CD4-positive, alpha-beta T cell (primary cell): ENCODE measurements around the gene ANKRD36B. TPM values are rescaled to one million over a fixed set of nuclear protein-coding genes. Genes with fewer than 3 reads are reported as not detected.
A peak's percentile ranks its signal among the peaks of the same experiment; 100 is the strongest.
"Not testable (repeated sequence)": the region's sequence is repeated elsewhere in the genome, so short reads cannot be mapped to it uniquely, and the experiment has no call there.

Source experiments
- ATAC-seq: fragments of 200-7000 bp; cut with Tn5 transposase; one replicate; pipeline ENCODE4 v1.10.0; 2022; ENCODE audit warnings: mild to moderate bottlenecking; ENCODE audit not compliant: poor library complexity
- CTCF ChIA-PET: fragments of 350-600 bp; sonication (Branson Sonifier 250); formaldehyde crosslinking; loops from one replicate; lab custom pipeline; 2021; ENCODE audit warnings: antibody characterized with exemption, inconsistent platforms; lab: Charles Lee
- POLR2A ChIA-PET: fragments of 350-600 bp; sonication (Branson Sonifier 250); formaldehyde crosslinking; loops from one replicate; lab custom pipeline; 2021; ENCODE audit warnings: antibody characterized with exemption, inconsistent platforms; lab: Charles Lee
- DNase-seq, 14 experiments: peaks; one replicate each; pipeline ENCODE4 v3.0.0-alpha.2; 2013 to 2020; ENCODE audit warnings: mixed read lengths in 2 of 14
- H3K27ac ChIP-seq, 2 donors: one replicate each; pipeline versions ENCODE4 v1.5.1 to v1.7.0; 2013; ENCODE audit warnings: low read length in 2 of 2, low read depth in 1 of 2, mild to moderate bottlenecking in 1 of 2
- H3K27me3 ChIP-seq, 2 experiments: 1 replicate in 1 of 2; 2 replicates in 1 of 2; pipeline versions ENCODE4 v1.6.1 to v1.7.0; 2013; ENCODE audit warnings: low read length in 2 of 2, control low read depth in 1 of 2, mild to moderate bottlenecking in 1 of 2, moderate library complexity in 1 of 2; ENCODE audit not compliant: insufficient read depth in 2 of 2, control insufficient read depth in 1 of 2
- H3K36me3 ChIP-seq: one replicate; pipeline ENCODE4 v1.6.1; 2013; ENCODE audit warnings: low read length, control low read depth; ENCODE audit not compliant: insufficient read depth
- H3K4me1 ChIP-seq: one replicate; pipeline ENCODE4 v1.6.1; 2013; ENCODE audit warnings: low read length, control low read depth; ENCODE audit not compliant: insufficient read depth
- H3K4me3 ChIP-seq: one replicate; pipeline ENCODE4 v1.5.1; 2013; ENCODE audit warnings: mild to moderate bottlenecking, low read length, moderate library complexity
- H3K9me3 ChIP-seq, 2 experiments: 1 replicate in 1 of 2; 2 replicates in 1 of 2; pipeline versions ENCODE4 v1.6.1 to v1.7.0; 2013; ENCODE audit warnings: low read length in 2 of 2, mild to moderate bottlenecking in 2 of 2, control low read depth in 1 of 2, moderate library complexity in 1 of 2; ENCODE audit not compliant: control insufficient read depth in 1 of 2, insufficient read depth in 1 of 2
- H3K27ac Mint-ChIP-seq: one replicate; pipeline ENCODE4 v1.8.0; 2020; ENCODE audit warnings: mixed read lengths
- H3K27me3 Mint-ChIP-seq: one replicate; pipeline ENCODE4 v1.8.0; 2021; ENCODE audit warnings: mixed read lengths
- H3K36me3 Mint-ChIP-seq: one replicate; pipeline ENCODE4 v1.8.0; 2021; ENCODE audit warnings: low read depth, mixed read lengths
- H3K4me1 Mint-ChIP-seq: one replicate; pipeline ENCODE4 v1.8.0; 2021; ENCODE audit warnings: low read depth, mixed read lengths
- H3K4me3 Mint-ChIP-seq: one replicate; pipeline ENCODE4 v1.8.0; 2020; ENCODE audit warnings: mild to moderate bottlenecking, mixed read lengths
- H3K9me3 Mint-ChIP-seq: one replicate; pipeline ENCODE4 v1.8.0; 2020; ENCODE audit warnings: mixed read lengths
- intact Hi-C, 2 experiments: fragments of 100-400 bp; cut with DNase I in 1 of 2; cut with micrococcal nuclease in 1 of 2; formaldehyde crosslinking; loops; one replicate each; pipeline versions ENCODE4 v1.15.1 to v1.9.0; 2023 to 2025; cut with DNase I, micrococcal nuclease
- polyA plus RNA-seq, 2 donors: library from polyadenylated mRNA; unstranded; fragments of 120-200 nt; gene quantifications; one replicate each; pipeline ENCODE4 v1.2.1, GENCODE V29; 2013
- total RNA-seq, 174 experiments: library from RNA in 2 of 174; stranded (reverse) in 2 of 174; gene quantifications; one replicate each; pipeline ENCODE4 v1.2.3 and lab custom pipeline; 2021 to 2026

Gene ANKRD36B
- total RNA-seq (10 to 100 TPM; 48.5 to 60.0 TPM), total RNA-seq (lab: John Stamatoyannopoulos, UW) (10.9 to 97.5 (median 32.2) reads per million in 172 experiments)
- 29.8 TPM for polyA plus RNA-seq (2013, experiment 1 of 2)
- 43.1 TPM for polyA plus RNA-seq (2013, experiment 2 of 2)

DNA sequence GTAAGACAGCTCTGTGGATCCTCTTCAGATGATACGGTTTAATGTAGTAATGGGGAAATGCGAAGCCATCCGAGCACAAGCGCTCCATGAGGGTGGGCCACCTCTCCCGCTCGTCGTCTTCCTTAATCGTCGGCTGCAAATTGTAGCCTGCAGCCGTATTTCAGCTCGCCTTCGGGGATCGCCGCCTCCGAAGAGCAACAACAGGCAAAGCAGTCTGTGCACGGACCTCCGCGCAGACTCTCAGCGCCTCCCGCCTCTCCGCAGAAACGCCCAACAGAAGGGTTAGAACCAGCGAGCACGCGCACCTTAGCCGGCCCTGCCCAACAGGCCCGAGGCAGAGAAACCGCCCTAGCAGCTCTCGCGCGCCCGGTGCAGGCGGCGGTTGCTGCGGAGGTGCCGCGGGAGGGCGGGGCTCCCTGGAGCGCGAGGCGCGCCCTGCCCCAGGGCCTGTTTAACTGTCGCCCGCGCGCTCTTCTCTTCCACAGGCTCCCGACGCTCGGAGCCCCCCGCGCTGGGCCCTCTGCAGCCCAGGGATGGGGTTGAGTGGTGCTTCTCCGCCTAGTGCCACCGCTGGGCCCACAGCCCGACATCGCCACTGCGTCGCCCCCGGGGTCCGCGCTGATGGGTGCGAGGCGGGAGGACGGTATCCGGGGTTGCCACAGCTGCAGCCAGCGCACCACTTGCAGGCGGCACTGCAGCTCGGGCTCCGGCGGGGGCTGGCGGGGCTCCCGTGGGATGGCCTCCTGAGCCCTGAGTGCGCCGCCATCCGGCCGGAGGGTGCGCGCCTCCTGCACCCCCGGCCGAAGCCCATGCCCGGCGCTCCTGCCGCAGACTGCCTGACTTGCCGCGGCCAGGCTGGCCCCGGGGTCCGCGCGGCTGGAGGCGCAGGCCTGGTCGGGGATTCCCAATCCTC, at the start of gene ANKRD36B:
ANKRD36B (minus strand) TSS at position 280 of the 913 bp plus-strand sequence; CDS start at position 88, 192 bp downstream.
- H3K27me3 Mint-ChIP-seq, H3K9me3 Mint-ChIP-seq, H3K9me3 ChIP-seq, H3K36me3 Mint-ChIP-seq, H3K27me3 ChIP-seq, H3K4me1 Mint-ChIP-seq, H3K4me1 ChIP-seq, H3K36me3 ChIP-seq: not testable (repeated sequence)
- Histone ChIP-seq H3K27ac (peak within 1 kb of the TSS; percentile 60 to 73), H3K4me3 (peak within 1 kb of the TSS; percentile 65)
- peak; percentile 74 for ATAC-seq
- H3K4me3 Mint-ChIP-seq: peak within 1 kb of the TSS; percentile 97
- ChIA-PET POLR2A (interaction anchor here (1.0 to 2.9 kb wide), 7 partner anchors 56 to 129 kb away, joined by 3 to 37 read pairs (median 13); partner anchors contain the start of genes ACTR1B, COX5B and ZAP70), CTCF (interaction anchor here (0.6 to 3.3 kb wide), 22 partner anchors 54 to 185 kb away, joined by 3 to 108 read pairs (median 4); partner anchors contain the start of genes ACTR1B, COX5B and ZAP70)
- peak within 1 kb of the TSS; percentile 97 for H3K27ac Mint-ChIP-seq
- DNase-seq: peak; percentile 28 to 90 (median 62)
- intact Hi-C loops: loop anchor here (1.0 to 10.0 kb wide), 3 partner anchors 55 to 107 kb away; partner anchors contain the start of genes ACTR1B (in 1 of the 2) and COX5B (in 1 of the 2)

DNA sequence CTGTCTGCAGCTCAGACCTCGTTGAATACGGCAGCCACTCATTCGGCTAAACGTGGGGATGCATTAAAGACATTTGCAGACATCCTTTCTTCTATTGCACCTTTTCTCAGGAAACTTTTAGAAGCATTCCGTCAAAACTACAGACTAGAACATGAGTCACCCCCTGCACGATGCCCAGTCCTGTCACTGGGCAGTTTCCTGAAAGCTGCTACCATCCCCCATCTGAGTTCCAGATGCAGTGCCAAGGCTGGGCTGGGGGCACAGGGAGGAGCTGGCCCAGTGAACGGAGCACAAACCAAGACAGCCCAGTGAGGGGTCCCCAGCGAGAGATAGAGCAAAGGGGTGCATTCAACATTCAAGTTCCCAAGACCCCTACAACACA, 36.4 kb upstream of the ANKRD36B start:
- H3K27ac ChIP-seq, H3K36me3 ChIP-seq, H3K27me3 ChIP-seq, DNase-seq, intact Hi-C loops, CTCF ChIA-PET, H3K9me3 Mint-ChIP-seq, H3K36me3 Mint-ChIP-seq, H3K27ac Mint-ChIP-seq, H3K9me3 ChIP-seq, ATAC-seq, H3K4me1 ChIP-seq, H3K27me3 Mint-ChIP-seq, H3K4me1 Mint-ChIP-seq, H3K4me3 ChIP-seq, H3K4me3 Mint-ChIP-seq: not testable (repeated sequence)
- POLR2A ChIA-PET: interaction anchor here (0.9 kb wide), 1 partner anchor 39 kb away, joined by 3 read pairs; no protein-coding TSS in a partner anchor

DNA sequence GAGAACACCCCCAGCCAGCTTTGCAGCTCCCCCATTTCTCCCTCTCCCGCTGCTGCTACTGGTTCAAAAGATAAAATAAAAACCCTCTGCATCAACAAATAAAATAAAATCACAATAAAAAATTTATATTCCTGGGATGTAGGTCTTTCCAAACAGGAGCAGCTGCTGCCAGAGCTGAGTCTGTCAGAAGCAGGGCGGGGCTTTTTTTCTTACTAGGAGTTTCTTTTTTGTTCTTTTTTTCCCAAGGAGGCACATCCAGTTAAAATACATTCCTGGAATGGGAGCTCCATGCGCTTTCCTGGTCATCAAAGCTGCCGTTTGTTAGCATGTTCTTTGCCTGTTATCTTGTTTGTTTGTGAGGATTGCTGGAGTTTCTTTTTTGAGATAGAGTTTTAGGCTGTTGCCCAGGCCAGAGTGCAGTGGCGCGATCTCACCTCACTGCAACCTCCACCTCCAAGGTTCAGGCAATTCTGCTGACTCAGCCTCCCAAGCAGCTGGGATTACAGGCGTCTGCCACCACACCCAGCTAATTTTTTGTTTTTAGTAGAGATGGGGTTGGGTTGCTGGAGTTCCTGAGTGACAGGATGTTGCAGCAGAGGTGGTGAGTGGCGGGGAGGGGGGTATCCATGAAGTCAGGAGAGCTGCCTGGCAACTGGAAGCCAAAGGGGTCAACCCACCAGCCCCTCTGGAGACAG, 35.8 kb upstream of the ANKRD36B start:
- H3K4me3 ChIP-seq, H3K27me3 ChIP-seq, POLR2A ChIA-PET, H3K9me3 ChIP-seq, H3K36me3 ChIP-seq, CTCF ChIA-PET, H3K4me1 ChIP-seq, H3K4me3 Mint-ChIP-seq, ATAC-seq, DNase-seq, H3K4me1 Mint-ChIP-seq, H3K27me3 Mint-ChIP-seq, H3K27ac Mint-ChIP-seq, H3K36me3 Mint-ChIP-seq, H3K27ac ChIP-seq, H3K9me3 Mint-ChIP-seq, intact Hi-C loops: not testable (repeated sequence)

DNA sequence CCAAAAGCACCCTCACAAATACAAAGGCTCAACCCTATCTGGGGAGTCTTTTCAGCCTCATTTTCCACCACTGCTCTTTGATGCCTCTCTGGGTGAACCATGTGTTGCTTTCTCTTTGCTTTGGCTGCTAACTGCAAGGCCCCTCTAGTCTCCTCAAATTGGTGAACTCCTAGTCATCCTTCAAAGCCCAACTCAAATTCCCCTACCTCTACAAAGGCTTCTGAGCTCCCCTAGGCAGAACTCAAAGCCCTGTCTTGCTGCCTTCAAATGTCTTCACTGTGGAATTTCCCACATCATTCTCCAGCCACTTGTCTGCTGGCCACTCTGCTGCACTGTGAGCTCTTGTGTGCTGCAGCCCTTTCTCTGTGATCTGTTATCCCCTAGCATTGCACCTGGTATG, 33.3 kb upstream of the ANKRD36B start:
- H3K4me3 ChIP-seq, H3K27ac Mint-ChIP-seq, H3K4me1 ChIP-seq, H3K27me3 ChIP-seq, H3K4me3 Mint-ChIP-seq, H3K27me3 Mint-ChIP-seq, H3K36me3 Mint-ChIP-seq, H3K9me3 Mint-ChIP-seq, H3K9me3 ChIP-seq, H3K36me3 ChIP-seq, H3K4me1 Mint-ChIP-seq, DNase-seq, POLR2A ChIA-PET, ATAC-seq, CTCF ChIA-PET, H3K27ac ChIP-seq, intact Hi-C loops: not testable (repeated sequence)

DNA sequence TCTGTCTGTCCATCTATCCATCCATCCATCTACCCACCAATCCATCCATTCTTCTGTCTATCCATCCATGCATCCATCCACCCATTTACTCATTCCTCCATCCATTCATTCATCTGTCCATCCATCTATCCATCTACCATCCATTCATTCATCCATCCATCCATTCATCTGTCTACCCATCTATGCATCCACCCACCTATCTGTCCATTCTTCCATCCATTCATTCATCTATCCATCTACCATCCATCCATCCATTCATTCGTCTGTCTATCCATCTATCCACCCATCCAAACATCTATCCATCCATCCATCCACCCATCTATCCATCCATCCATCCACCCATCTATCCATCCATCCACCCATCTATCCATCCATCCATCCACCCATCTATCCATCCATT, 30.8 kb upstream of the ANKRD36B start:
- H3K9me3 Mint-ChIP-seq, CTCF ChIA-PET, ATAC-seq: not testable (repeated sequence)

DNA sequence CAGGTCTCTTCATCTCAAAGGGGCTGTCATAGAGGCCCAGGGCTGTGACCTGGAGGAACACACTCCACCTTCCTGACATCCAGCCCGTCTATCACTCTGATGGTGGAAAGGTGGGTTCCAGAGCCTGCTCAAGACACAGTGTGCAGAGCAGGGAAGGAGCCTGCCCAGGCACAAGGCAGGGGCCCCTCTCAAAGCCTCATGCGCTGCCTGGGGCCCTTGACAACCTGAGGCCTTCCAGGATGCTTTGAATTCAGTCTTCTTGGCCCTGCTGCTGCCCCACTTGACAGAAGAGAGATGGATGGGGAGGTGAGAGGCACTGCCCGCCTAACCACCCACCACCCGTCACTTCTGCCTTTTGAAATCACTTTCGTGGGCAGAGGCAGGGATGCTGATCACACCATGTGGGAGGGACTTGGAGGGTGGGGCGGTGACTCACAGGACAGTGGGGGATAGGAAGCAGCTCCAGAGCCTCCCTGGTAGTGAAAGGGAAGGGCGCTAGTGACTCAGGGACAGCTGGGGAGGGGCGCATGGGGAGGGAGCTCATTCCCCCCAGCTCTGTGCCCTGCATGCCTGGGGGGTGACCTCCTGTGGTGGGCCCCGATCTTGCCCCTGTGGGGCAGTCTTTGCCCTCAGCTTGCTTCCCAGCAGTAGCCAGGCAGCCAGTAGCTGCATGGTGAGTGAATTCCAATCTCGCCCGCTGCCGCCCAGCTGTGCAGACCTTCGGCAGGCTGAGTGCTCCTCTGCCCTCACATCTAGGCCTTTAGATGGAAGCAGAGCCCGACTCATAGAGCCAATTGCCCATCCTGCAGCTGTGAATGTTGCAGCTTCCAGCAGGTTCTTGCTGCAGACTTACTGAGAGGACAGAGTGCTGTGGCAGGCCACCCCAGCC, 29.5 kb upstream of the ANKRD36B start:
- intact Hi-C loops, H3K27me3 ChIP-seq, H3K36me3 Mint-ChIP-seq, H3K4me3 Mint-ChIP-seq, H3K27ac ChIP-seq, POLR2A ChIA-PET, H3K9me3 Mint-ChIP-seq, H3K9me3 ChIP-seq, H3K27ac Mint-ChIP-seq, H3K4me1 ChIP-seq, H3K4me3 ChIP-seq, H3K36me3 ChIP-seq, H3K27me3 Mint-ChIP-seq, CTCF ChIA-PET, H3K4me1 Mint-ChIP-seq: not testable (repeated sequence)
- DNase-seq (peak in 1 of 14 experiments; percentile 19), ATAC-seq (peak; percentile 55)

More for the DNA sequence above, 30.8 kb upstream of the ANKRD36B start:
- intact Hi-C loops, H3K27ac Mint-ChIP-seq, H3K36me3 ChIP-seq, H3K4me3 Mint-ChIP-seq, H3K27me3 ChIP-seq, H3K27ac ChIP-seq, H3K9me3 ChIP-seq, DNase-seq, POLR2A ChIA-PET, H3K4me3 ChIP-seq, H3K36me3 Mint-ChIP-seq, H3K27me3 Mint-ChIP-seq, H3K4me1 ChIP-seq, H3K4me1 Mint-ChIP-seq: not testable (repeated sequence)
